Naive thymus-derived CD4-positive, alpha-beta T cell (primary cell): ENCODE results near the gene PLEKHG4B. TPM values are rescaled to one million over a fixed set of nuclear protein-coding genes. Genes with fewer than 3 reads are reported as not detected.
"Not testable (repeated sequence)": the region's sequence is repeated elsewhere in the genome, so short reads cannot be mapped to it uniquely, and the experiment has no call there.

Experiments used
- ATAC-seq: fragments of 150-1000 bp; cut with Tn5 transposase; 2 replicates; pipeline ENCODE4 v1.10.0; 2021; ENCODE audit warnings: mild to moderate bottlenecking, moderate library complexity
- CTCF ChIA-PET: fragments of 350-600 bp; sonication (Branson Sonifier 250); formaldehyde crosslinking; loops from one replicate; lab custom pipeline; 2021; ENCODE audit warnings: antibody characterized with exemption; lab: Charles Lee
- POLR2A ChIA-PET: fragments of 350-600 bp; sonication (Branson Sonifier 250); formaldehyde crosslinking; loops from one replicate; lab custom pipeline; 2021; ENCODE audit warnings: antibody characterized with exemption, inconsistent platforms; lab: Charles Lee
- DNase-seq, 9 donors: peaks; one replicate each; pipeline versions ENCODE4 v3.0.0 to v3.0.0-alpha.2; 2020 to 2022; ENCODE audit warnings: mixed read lengths in 1 of 9
- H3K27ac ChIP-seq: one replicate; pipeline ENCODE4 v1.7.0; 2013; ENCODE audit warnings: mild to moderate bottlenecking, low read depth, low read length, moderate library complexity
- H3K27me3 ChIP-seq, 2 donors: one replicate each; pipeline ENCODE4 v1.7.0; 2013; ENCODE audit warnings: low read length in 2 of 2, mild to moderate bottlenecking in 2 of 2, moderate library complexity in 2 of 2; ENCODE audit not compliant: control insufficient read depth in 2 of 2, insufficient read depth in 2 of 2
- H3K36me3 ChIP-seq, 3 experiments: 1 replicate in 2 of 3; 2 replicates in 1 of 3; pipeline ENCODE4 v1.7.0; 2013; ENCODE audit warnings: low read length in 3 of 3, mild to moderate bottlenecking in 3 of 3, moderate library complexity in 1 of 3; ENCODE audit not compliant: insufficient read depth in 3 of 3, control insufficient read depth in 2 of 3
- H3K4me1 ChIP-seq, 2 donors: one replicate each; pipeline ENCODE4 v1.7.0; 2013; ENCODE audit warnings: low read length in 2 of 2, mild to moderate bottlenecking in 2 of 2, moderate library complexity in 1 of 2; ENCODE audit not compliant: control insufficient read depth in 2 of 2, insufficient read depth in 2 of 2
- H3K4me3 ChIP-seq: 2 replicates; pipeline ENCODE4 v1.7.0; 2013; ENCODE audit warnings: mild to moderate bottlenecking, low read length
- H3K9me3 ChIP-seq, 3 experiments: 1 replicate in 2 of 3; 2 replicates in 1 of 3; pipeline ENCODE4 v1.7.0; 2013; ENCODE audit warnings: low read length in 3 of 3; ENCODE audit not compliant: control insufficient read depth in 2 of 3
- H3K27ac Mint-ChIP-seq, 9 donors: one replicate each; pipeline ENCODE4 v1.8.0; 2020 to 2022; ENCODE audit warnings: mixed read lengths in 9 of 9, mild to moderate bottlenecking in 8 of 9, moderate library complexity in 5 of 9, inconsistent platforms in 2 of 9
- H3K27me3 Mint-ChIP-seq, 5 donors: one replicate each; pipeline ENCODE4 v1.8.0; 2021 to 2022; ENCODE audit warnings: mixed read lengths in 5 of 5, mild to moderate bottlenecking in 1 of 5
- H3K36me3 Mint-ChIP-seq, 5 donors: one replicate each; pipeline ENCODE4 v1.8.0; 2020 to 2022; ENCODE audit warnings: mixed read lengths in 5 of 5, mild to moderate bottlenecking in 3 of 5, inconsistent platforms in 1 of 5
- H3K4me1 Mint-ChIP-seq, 7 donors: one replicate each; pipeline ENCODE4 v1.8.0; 2020 to 2022; ENCODE audit warnings: mixed read lengths in 7 of 7, mild to moderate bottlenecking in 3 of 7, inconsistent platforms in 1 of 7
- H3K4me3 Mint-ChIP-seq, 10 donors: one replicate each; pipeline ENCODE4 v1.8.0; 2020 to 2022; ENCODE audit warnings: mild to moderate bottlenecking in 10 of 10, mixed read lengths in 10 of 10, moderate library complexity in 6 of 10, inconsistent platforms in 2 of 10
- H3K9me3 Mint-ChIP-seq, 11 donors: one replicate each; pipeline ENCODE4 v1.8.0; 2020 to 2022; ENCODE audit warnings: mixed read lengths in 11 of 11, mild to moderate bottlenecking in 4 of 11, inconsistent platforms in 1 of 11, moderate library complexity in 1 of 11
- intact Hi-C, 2 donors: fragments of 100-400 bp; cut with micrococcal nuclease; formaldehyde crosslinking; loops; one replicate each; pipeline ENCODE4 v1.15.1; 2023
- polyA plus RNA-seq, 2 donors: library from polyadenylated mRNA; unstranded; fragments of 300-500 nt; fragmentation: Illumina TruSeq; gene quantifications; one replicate each; pipeline ENCODE4 v1.2.3, GENCODE V29; 2021
- total RNA-seq, 6 experiments: library from RNA in 5 of 6; stranded (reverse) in 5 of 6; gene quantifications; 1 replicate in 5 of 6; 2 replicates in 1 of 6; pipeline ENCODE4 v1.2.3 and lab custom pipeline; 2021 to 2026

Gene PLEKHG4B
- total and polyA plus RNA-seq, 7 experiments from 2014 or later = 0.39 to 2.0 TPM; not detected in 5

DNA sequence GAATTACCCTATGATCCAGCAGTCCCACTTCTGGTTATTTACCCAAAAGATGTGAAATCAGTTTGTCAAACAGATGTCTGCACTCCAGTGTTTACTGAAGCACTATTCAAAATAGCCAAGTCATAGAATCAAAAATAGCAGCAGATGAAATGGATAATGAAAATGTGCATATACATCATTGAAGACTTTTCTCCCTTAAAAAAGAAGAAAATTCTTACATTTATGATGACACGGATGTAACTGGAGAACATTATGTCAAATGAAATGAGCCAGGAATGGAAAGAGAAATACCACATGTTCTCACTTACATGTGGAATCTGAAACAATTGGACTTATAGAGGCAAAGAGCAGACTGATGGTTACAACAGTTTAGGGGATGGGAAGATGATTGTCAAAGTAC, 21.5 kb upstream of the PLEKHG4B start:
- Mint-ChIP-seq H3K36me3 (peaks cover 0 to 8% (median 0%) of the 10 kb centered on the region in 5 donors), H3K4me3 (no peak overlapping the region), H3K27ac (no peak overlapping the region), H3K4me1 (no peaks in the 10 kb centered on the region), H3K27me3 (peaks cover 0 to 57% (median 37%) of the 10 kb centered on the region in 5 donors), H3K9me3 (peaks cover 0 to 12% (median 5%) of the 10 kb centered on the region in 11 donors)
- H3K36me3 ChIP-seq = no peaks in the 10 kb centered on the region
- no peak for ATAC-seq
- ChIA-PET POLR2A (no interaction called here), CTCF (no interaction called here)
- intact Hi-C loops = no loop called here
- H3K4me1 ChIP-seq = no peaks in the 10 kb centered on the region
- no peak overlapping the region for H3K4me3 ChIP-seq
- no peaks in the 10 kb centered on the region for H3K27me3 ChIP-seq
- H3K27ac ChIP-seq = no peak overlapping the region
- DNase-seq = no peak
- no peaks in the 10 kb centered on the region for H3K9me3 ChIP-seq

DNA sequence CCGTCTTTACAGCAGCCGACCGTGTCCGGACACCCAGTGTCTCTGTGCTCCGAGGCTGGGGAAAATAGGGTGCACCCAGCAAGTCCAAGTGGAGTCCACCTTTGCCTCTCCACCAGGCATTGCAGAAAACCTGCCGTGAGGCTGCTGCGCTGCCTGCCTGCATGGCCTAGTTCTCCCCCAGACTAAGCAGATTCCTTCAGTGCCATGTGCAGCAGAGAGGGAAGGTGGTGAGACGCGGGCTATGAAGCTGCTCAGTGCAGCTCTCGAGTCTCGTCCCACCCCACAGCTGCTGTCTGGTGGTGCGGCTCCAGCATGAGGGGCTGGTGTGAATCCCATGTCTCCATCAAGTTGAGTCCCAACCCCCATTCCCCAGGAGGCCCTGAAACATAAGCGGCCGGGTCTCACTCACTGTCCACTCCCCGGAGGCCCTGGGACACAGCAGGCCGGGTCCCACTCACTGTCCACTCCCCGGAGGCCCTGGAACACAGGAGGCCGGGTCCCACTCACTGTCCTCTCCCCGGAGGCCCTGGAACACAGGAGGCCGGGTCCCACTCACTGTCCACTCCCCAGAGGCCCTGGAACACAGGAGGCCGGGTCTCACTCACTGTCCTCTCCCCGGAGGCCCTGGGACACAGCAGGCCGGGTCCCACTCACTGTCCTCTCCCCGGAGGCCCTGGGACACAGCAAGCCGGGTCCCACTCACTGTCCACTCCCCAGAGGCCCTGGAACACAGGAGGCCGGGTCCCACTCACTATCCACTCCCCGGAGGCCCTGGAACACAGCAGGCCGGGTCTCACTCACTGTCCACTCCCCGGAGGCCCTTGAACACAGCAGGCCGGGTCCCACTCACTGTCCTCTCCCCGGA, 19.4 kb upstream of the PLEKHG4B start:
- intact Hi-C loops, ATAC-seq, H3K4me1 Mint-ChIP-seq, H3K4me3 Mint-ChIP-seq, H3K4me1 ChIP-seq, H3K9me3 ChIP-seq, CTCF ChIA-PET, H3K27me3 ChIP-seq, POLR2A ChIA-PET, DNase-seq, H3K27ac Mint-ChIP-seq, H3K9me3 Mint-ChIP-seq, H3K36me3 Mint-ChIP-seq, H3K36me3 ChIP-seq, H3K4me3 ChIP-seq, H3K27ac ChIP-seq: not testable (repeated sequence)
- H3K27me3 Mint-ChIP-seq = peaks cover 0 to 43% (median 24%) of the 10 kb centered on the region in 5 donors

DNA sequence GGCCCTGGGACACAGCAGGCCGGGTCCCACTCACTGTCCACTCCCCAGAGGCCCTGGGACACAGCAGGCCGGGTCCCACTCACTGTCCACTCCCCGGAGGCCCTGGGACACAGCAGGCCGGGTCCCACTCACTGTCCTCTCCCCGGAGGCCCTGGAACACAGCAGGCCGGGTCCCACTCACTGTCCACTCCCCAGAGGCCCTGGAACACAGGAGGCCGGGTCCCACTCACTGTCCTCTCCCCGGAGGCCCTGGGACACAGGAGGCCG, 18.9 kb upstream of the PLEKHG4B start:
- H3K27ac Mint-ChIP-seq, H3K9me3 Mint-ChIP-seq, H3K9me3 ChIP-seq, H3K36me3 ChIP-seq, POLR2A ChIA-PET, H3K4me3 Mint-ChIP-seq, H3K36me3 Mint-ChIP-seq, H3K4me1 Mint-ChIP-seq, H3K4me3 ChIP-seq, CTCF ChIA-PET, H3K27me3 ChIP-seq, H3K4me1 ChIP-seq, DNase-seq, H3K27ac ChIP-seq, ATAC-seq, intact Hi-C loops: not testable (repeated sequence)
- H3K27me3 Mint-ChIP-seq = peaks cover 0 to 38% (median 19%) of the 10 kb centered on the region in 5 donors

DNA sequence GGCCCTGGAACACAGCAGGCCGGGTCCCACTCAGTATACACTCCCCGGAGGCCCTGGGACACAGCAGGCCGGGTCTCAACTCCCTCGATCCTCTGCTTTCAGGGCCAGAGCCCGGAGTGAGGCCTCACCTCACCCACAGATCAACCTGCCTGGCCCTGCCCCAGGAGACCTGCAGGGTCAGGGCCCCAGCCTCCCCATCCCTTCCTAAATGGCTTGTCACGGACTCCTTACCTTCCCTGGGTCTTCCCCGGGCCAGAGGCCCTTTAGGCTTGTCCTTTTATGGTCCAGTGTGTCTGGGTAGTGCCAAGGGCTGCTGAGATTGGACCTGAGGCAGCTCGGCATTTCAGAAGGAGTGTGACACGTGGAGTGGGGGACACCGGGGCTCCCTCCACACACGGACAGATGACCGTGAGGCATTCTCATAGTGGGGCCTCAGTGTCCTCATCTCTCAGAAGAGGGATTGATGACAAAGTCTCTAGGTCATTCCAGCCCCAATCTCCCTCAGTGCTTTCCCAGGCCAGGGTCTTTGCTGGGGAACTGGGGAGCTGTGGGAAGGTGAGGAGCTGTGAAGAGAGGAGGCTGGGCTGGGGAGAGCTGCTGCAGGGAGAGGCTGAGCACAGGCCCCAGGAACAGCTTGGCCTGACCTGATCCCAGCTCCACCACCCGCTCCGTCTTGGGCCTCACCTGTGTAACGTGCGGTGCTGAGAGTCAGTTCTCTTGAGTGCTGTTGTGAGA, 18.0 kb upstream of the PLEKHG4B start:
- ChIA-PET CTCF (no interaction called here), POLR2A (no interaction called here)
- no peaks in the 10 kb centered on the region for H3K27me3 ChIP-seq
- H3K27ac ChIP-seq = no peak overlapping the region
- no peaks in the 10 kb centered on the region for H3K4me1 ChIP-seq
- no peak overlapping the region for H3K4me3 ChIP-seq
- ATAC-seq (no peak), DNase-seq (no peak)
- no peaks in the 10 kb centered on the region for H3K36me3 Mint-ChIP-seq
- no peak overlapping the region for H3K27ac Mint-ChIP-seq
- H3K36me3 ChIP-seq = no peaks in the 10 kb centered on the region
- H3K4me3 Mint-ChIP-seq = no peak overlapping the region
- no peaks in the 10 kb centered on the region for H3K9me3 ChIP-seq
- H3K27me3 Mint-ChIP-seq = peaks cover 0 to 34% (median 17%) of the 10 kb centered on the region in 5 donors
- intact Hi-C loops = no loop called here
- no peaks in the 10 kb centered on the region for H3K4me1 Mint-ChIP-seq
- peaks cover 0 to 3% (median 0%) of the 10 kb centered on the region in 11 donors for H3K9me3 Mint-ChIP-seq

DNA sequence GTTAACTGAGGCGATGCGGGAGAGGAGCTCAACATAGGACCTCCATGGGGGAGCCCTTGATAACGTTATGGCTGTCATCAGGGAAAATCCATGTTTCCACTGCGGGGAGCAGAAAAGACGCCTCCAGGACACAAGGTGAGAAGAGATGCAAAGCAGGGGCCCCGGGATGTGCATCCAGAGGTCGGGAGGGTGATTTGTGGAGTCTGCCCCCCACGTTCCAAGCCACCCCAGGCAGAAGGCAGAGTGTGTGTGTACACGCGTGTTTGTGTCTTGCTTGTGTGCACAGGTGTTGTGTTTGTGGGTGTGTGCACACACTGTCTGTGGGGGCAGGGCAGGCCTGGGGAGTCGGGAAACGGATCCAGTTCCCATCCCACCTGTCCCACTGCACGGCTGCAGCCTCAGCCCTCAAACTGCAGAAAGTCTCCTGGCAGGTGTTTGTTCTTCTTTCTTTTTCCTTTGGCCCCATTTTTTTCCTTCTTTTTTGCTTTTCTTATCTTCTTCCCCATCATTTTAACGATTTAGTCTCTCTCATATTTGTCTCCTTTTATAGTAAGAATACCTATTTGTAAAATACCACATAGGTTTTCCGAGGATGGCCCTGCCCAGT, 17.4 kb upstream of the PLEKHG4B start:
- no peak overlapping the region for H3K27ac Mint-ChIP-seq
- ChIA-PET POLR2A (no interaction called here), CTCF (no interaction called here)
- H3K36me3 ChIP-seq = no peaks in the 10 kb centered on the region
- no peaks in the 10 kb centered on the region for H3K36me3 Mint-ChIP-seq
- intact Hi-C loops = no loop called here
- H3K9me3 ChIP-seq = no peaks in the 10 kb centered on the region
- no peak overlapping the region for H3K27ac ChIP-seq
- ATAC-seq = no peak
- peaks cover 0 to 28% (median 11%) of the 10 kb centered on the region in 5 donors for H3K27me3 Mint-ChIP-seq
- no peaks in the 10 kb centered on the region for H3K4me1 ChIP-seq
- no peak overlapping the region for H3K4me3 Mint-ChIP-seq
- no peak overlapping the region for H3K4me3 ChIP-seq
- DNase-seq = no peak
- H3K9me3 Mint-ChIP-seq = peaks cover 0 to 2% (median 0%) of the 10 kb centered on the region in 11 donors
- no peaks in the 10 kb centered on the region for H3K27me3 ChIP-seq
- H3K4me1 Mint-ChIP-seq = no peaks in the 10 kb centered on the region

DNA sequence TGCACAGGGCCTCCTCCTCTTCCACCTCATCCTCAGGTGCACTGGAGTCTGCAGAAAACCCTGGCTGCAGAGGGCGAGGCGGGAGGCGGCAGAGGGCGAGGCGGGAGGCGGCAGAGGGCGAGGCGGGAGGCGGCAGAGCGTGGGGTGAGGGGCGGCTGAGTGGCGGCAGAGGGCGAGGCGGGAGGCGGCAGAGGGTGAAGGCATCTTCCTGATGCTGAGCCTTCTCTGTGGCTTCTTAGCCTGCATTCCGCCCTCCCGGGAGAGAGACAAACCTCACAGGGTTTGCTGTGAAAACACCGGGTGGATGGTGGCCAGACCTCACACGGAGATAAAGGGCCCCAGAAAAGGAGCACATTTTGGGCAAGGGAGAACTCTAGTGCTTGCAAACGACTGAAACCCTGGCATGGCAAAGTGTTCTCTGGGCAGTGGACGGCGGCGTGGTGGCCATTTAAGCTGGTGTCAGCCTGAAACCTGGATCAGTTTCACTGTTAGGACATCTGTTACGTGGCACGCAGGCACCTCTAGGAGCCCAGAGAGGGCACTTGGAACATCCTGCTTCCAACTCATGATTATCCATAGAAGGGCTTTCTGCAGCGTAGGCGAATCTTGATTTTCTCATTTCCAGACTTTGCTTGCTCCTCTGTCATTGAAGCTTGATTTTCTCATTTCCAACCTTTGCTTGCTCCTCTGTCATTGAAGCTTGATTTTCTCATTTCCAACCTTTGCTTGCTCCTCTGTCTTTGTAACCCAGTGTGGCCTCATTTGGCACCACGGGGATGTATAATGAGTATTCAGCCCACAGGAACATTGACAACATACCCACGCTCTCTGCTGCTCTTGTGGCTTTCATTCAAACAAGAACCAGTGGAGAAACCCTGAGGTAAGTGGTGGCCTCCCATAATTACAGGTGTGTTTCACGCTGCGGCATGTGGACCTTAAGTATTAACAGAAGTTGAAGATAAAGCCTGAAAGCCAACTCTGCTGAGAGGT, 16.3 kb upstream of the PLEKHG4B start:
- no peaks in the 10 kb centered on the region for H3K36me3 Mint-ChIP-seq
- intact Hi-C loops = no loop called here
- no peaks in the 10 kb centered on the region for H3K36me3 ChIP-seq
- H3K27me3 ChIP-seq = no peaks in the 10 kb centered on the region
- H3K27ac Mint-ChIP-seq = no peak overlapping the region
- DNase-seq = no peak
- peaks cover 0 to 17% (median 6%) of the 10 kb centered on the region in 5 donors for H3K27me3 Mint-ChIP-seq
- no peak overlapping the region for H3K4me3 ChIP-seq
- ChIA-PET CTCF (no interaction called here), POLR2A (no interaction called here)
- H3K4me3 Mint-ChIP-seq = no peak overlapping the region
- peaks cover 0 to 2% (median 0%) of the 10 kb centered on the region in 11 donors for H3K9me3 Mint-ChIP-seq
- H3K4me1 ChIP-seq = no peaks in the 10 kb centered on the region
- no peak for ATAC-seq
- H3K27ac ChIP-seq = no peak overlapping the region
- H3K4me1 Mint-ChIP-seq = no peaks in the 10 kb centered on the region
- H3K9me3 ChIP-seq = no peaks in the 10 kb centered on the region
